ENCODE data around the gene CTCF.
A peak's percentile ranks its signal among the peaks of the same experiment; 100 is the strongest.

The CTCF gene

GRCh38 chr16:67579686-67580085 is 17.4 kb downstream of the CTCF start:
- H3K4me3 Mint-ChIP-seq: no peak overlapping the region
- TF ChIP-seq CTCF (IDR thresholded peaks at IDR 0.05): no peak
- H3K36me3 Mint-ChIP-seq (ENCODE audit: low read depth): peaks cover 68% of the 10 kb centered on the region
- no peaks in the 10 kb centered on the region for H3K9me3 Mint-ChIP-seq
- DNase-seq: no peak
- peaks cover 3% of the 10 kb centered on the region for H3K27me3 Mint-ChIP-seq (ENCODE audit: low read depth, poor library complexity)
- H3K4me1 Mint-ChIP-seq: no peaks in the 10 kb centered on the region
- peak overlapping the region; percentile 37 for H3K27ac Mint-ChIP-seq

GRCh38 chr16:67580202-67580601 is 17.9 kb downstream of the CTCF start:
- no peaks in the 10 kb centered on the region for H3K4me1 Mint-ChIP-seq
- no peaks in the 10 kb centered on the region for H3K9me3 Mint-ChIP-seq
- peaks cover 63% of the 10 kb centered on the region for H3K36me3 Mint-ChIP-seq (ENCODE audit: low read depth)

GRCh38 chr16:67593288-67593687 is 31.0 kb downstream of the CTCF start:
- Mint-ChIP-seq H3K27me3 (ENCODE audit: low read depth, poor library complexity) (no peaks in the 10 kb centered on the region), H3K4me3 (no peak overlapping the region), H3K27ac (no peak overlapping the region), H3K36me3 (ENCODE audit: low read depth) (peaks cover 12% of the 10 kb centered on the region), H3K9me3 (no peaks in the 10 kb centered on the region), H3K4me1 (peaks cover 33% of the 10 kb centered on the region)
- no peak for TF ChIP-seq CTCF (IDR thresholded peaks at IDR 0.05)
- no peak for DNase-seq

More at GRCh38 chr16:67580202-67580601, 17.9 kb downstream of the CTCF start:
- Mint-ChIP-seq H3K27me3 (ENCODE audit: low read depth, poor library complexity) (peaks cover 3% of the 10 kb centered on the region), H3K27ac (no peak overlapping the region), H3K4me3 (no peak overlapping the region)
- TF ChIP-seq CTCF (IDR thresholded peaks at IDR 0.05): no peak
- no peak for DNase-seq

- H3K4me1 Mint-ChIP-seq: peaks cover 33% of the 10 kb centered on the region
- H3K27me3 Mint-ChIP-seq (ENCODE audit: low read depth, poor library complexity): no peaks in the 10 kb centered on the region
- no peak overlapping the region for H3K27ac Mint-ChIP-seq
- peaks cover 13% of the 10 kb centered on the region for H3K36me3 Mint-ChIP-seq (ENCODE audit: low read depth)
- no peak overlapping the region for H3K4me3 Mint-ChIP-seq
- no peaks in the 10 kb centered on the region for H3K9me3 Mint-ChIP-seq
- TF ChIP-seq CTCF (IDR thresholded peaks at IDR 0.05): no peak
- no peak for DNase-seq
Observed at GRCh38 chr16:67593701-67594100, 31.4 kb downstream of the CTCF start.

- Mint-ChIP-seq H3K9me3 (no peaks in the 10 kb centered on the region), H3K4me3 (no peak overlapping the region), H3K27ac (peak overlapping the region; percentile 97), H3K27me3 (ENCODE audit: low read depth, poor library complexity) (no peaks in the 10 kb centered on the region), H3K36me3 (ENCODE audit: low read depth) (peaks cover 17% of the 10 kb centered on the region), H3K4me1 (peaks cover 33% of the 10 kb centered on the region)
- DNase-seq: no peak
- TF ChIP-seq CTCF (IDR thresholded peaks at IDR 0.05): no peak
Observed at GRCh38 chr16:67594256-67594915, 32.1 kb downstream of the CTCF start.

- Mint-ChIP-seq H3K27me3 (ENCODE audit: low read depth, poor library complexity) (no peaks in the 10 kb centered on the region), H3K27ac (peak overlapping the region; percentile 49), H3K36me3 (ENCODE audit: low read depth) (peaks cover 17% of the 10 kb centered on the region), H3K9me3 (no peaks in the 10 kb centered on the region), H3K4me3 (no peak overlapping the region), H3K4me1 (peaks cover 38% of the 10 kb centered on the region)
- no peak for TF ChIP-seq CTCF (IDR thresholded peaks at IDR 0.05)
- DNase-seq: no peak
Observed at GRCh38 chr16:67594956-67595355, 32.6 kb downstream of the CTCF start.

All from nephron progenitor cell (in vitro differentiated cells).